Vagina (tissue), 2 donors: ENCODE results near the gene ZNF862. TPM values are rescaled to one million over a fixed set of nuclear protein-coding genes. Genes with fewer than 3 reads are reported as not detected.
"Not testable (repeated sequence)": the region's sequence is repeated elsewhere in the genome, so short reads cannot be mapped to it uniquely, and the experiment has no call there.

Experiments used
- DNase-seq, 2 donors: peaks; one replicate each; pipeline ENCODE4 v3.0.0-alpha.2; 2017; ENCODE audit errors: extremely low spot score in 2 of 2
- H3K27ac ChIP-seq: fragments of 200-600 bp; sonication (generic); one replicate; pipeline ENCODE4 v1.5.1; 2019
- H3K27me3 ChIP-seq: fragments of 200-600 bp; sonication (generic); one replicate; pipeline ENCODE4 v1.5.1; 2019
- H3K36me3 ChIP-seq, 2 donors: fragments of 200-600 bp; sonication (generic); one replicate each; pipeline ENCODE4 v1.5.1; 2017 to 2019
- H3K4me1 ChIP-seq: fragments of 200-600 bp; sonication (generic); one replicate; pipeline ENCODE4 v1.5.1; 2019
- H3K4me3 ChIP-seq, 2 donors: fragments of 200-600 bp; sonication (generic); 1 replicate in 1 of 2; 2 replicates in 1 of 2; pipeline ENCODE4 v1.5.1; 2016 to 2019
- H3K9me3 ChIP-seq: fragments of 200-600 bp; sonication (generic); one replicate; pipeline ENCODE4 v1.5.1; 2019
- CTCF ChIP-seq, 3 experiments: fragments of 450-650 bp in 2 of 3; fragments of 200-600 bp in 1 of 3; sonication (generic) in 1 of 3; IDR thresholded peaks; one replicate each; pipeline ENCODE4 v1.5.1; 2017 to 2019; ENCODE audit warnings: antibody characterized with exemption in 3 of 3, mild to moderate bottlenecking in 2 of 3, moderate library complexity in 2 of 3
- POLR2A ChIP-seq, 2 donors: fragments of 450-650 bp; IDR thresholded peaks; one replicate each; pipeline ENCODE4 v1.6.1; 2017; ENCODE audit warnings: antibody characterized with exemption in 2 of 2, mild to moderate bottlenecking in 2 of 2, moderate library complexity in 2 of 2
- POLR2AphosphoS5 ChIP-seq, 2 donors: sonication (generic); formaldehyde crosslinking; IDR thresholded peaks; one replicate each; pipeline ENCODE4 v1.9.0; 2017; ENCODE audit warnings: antibody characterized with exemption in 2 of 2, mild to moderate bottlenecking in 2 of 2, low read depth in 1 of 2; ENCODE audit not compliant: insufficient read depth in 1 of 2
- intact Hi-C: fragments of 100-400 bp; cut with DNase I; formaldehyde crosslinking; loops from one replicate; pipeline ENCODE4 v1.15.1; 2023
- small RNA-seq: library from RNA; depleted of rRNA; stranded (forward); fragments of <200 nt; gene quantifications from one replicate; pipeline ENCODE3, GENCODE V24; 2016
- total RNA-seq: library from RNA; depleted of rRNA; stranded (reverse); fragments of >200 nt; gene quantifications from one replicate; pipeline ENCODE4 v1.2.3, GENCODE V29; 2016

The ZNF862 gene
- total RNA-seq, 1 donor from 2014 or later: 21.1 TPM

GRCh38 chr7:149886018-149886415 is 47.8 kb downstream of the ZNF862 start:
- TF ChIP-seq POLR2A (IDR thresholded peaks at IDR 0.05) (no peak), POLR2AphosphoS5 (IDR thresholded peaks at IDR 0.05; ENCODE audit: insufficient read depth in 1 of 2, low read depth in 1 of 2) (no peak), CTCF (IDR thresholded peaks at IDR 0.05) (no peak)
- no peak for DNase-seq
- Histone ChIP-seq H3K27ac (no peak overlapping the region), H3K4me3 (no peak overlapping the region), H3K4me1 (no peaks in the 10 kb centered on the region), H3K9me3 (no peaks in the 10 kb centered on the region), H3K36me3 (no peaks in the 10 kb centered on the region), H3K27me3 (no peaks in the 10 kb centered on the region)
- intact Hi-C loops: no loop called here

DNA sequence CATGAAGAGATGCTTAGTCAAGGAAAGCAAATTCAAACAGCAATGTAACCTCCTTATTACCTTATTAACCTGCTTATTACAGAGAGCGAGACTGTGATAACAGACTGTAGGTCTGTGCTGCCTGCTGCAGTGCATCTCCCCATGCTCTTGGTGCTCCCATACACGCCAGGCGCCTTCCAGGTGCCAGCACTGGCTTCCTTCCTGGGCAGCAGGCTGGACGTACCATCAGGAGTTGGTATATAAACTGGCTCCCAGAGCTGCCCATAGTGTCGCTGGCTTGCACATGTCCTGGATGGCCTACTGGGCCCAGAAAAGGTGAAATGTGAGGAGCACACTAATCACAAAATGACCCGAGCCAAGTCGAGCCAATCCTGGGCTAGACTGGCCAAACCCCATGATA is 49.1 kb downstream of the ZNF862 start:
- no peaks in the 10 kb centered on the region for H3K27me3 ChIP-seq
- DNase-seq: no peak
- H3K9me3 ChIP-seq: no peaks in the 10 kb centered on the region
- no peak overlapping the region for H3K4me3 ChIP-seq
- no peaks in the 10 kb centered on the region for H3K4me1 ChIP-seq
- H3K36me3 ChIP-seq: no peaks in the 10 kb centered on the region
- TF ChIP-seq POLR2A (IDR thresholded peaks at IDR 0.05): no peak
- TF ChIP-seq POLR2AphosphoS5 (IDR thresholded peaks at IDR 0.05; ENCODE audit: insufficient read depth in 1 of 2, low read depth in 1 of 2): no peak
- TF ChIP-seq CTCF (IDR thresholded peaks at IDR 0.05): no peak
- intact Hi-C loops: no loop called here
- no peak overlapping the region for H3K27ac ChIP-seq

- intact Hi-C loops, H3K4me3 ChIP-seq, DNase-seq, H3K4me1 ChIP-seq, H3K36me3 ChIP-seq, H3K9me3 ChIP-seq, H3K27ac ChIP-seq, H3K27me3 ChIP-seq: not testable (repeated sequence)
Measured at GRCh38 chr7:149890715-149891114, 52.5 kb downstream of the ZNF862 start.

DNA sequence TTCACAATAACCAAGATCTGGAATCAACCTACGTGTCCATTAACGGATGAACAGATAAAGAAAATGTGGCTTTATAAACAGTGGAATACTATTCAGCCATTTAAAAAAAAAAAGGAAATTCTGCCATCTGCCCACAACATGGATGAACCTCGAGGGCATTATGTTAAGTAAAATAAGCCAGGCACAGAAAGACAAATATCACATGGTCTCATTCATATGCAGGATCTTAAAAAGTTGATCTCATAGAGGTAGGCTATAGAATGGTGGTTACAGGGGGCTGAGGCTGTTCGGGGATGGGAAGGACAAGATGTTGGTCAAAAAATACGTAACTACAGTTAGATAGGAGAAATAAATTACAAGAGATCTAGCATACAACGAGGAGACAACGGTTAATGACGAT is 56.8 kb downstream of the ZNF862 start:
- H3K4me1 ChIP-seq, intact Hi-C loops, H3K36me3 ChIP-seq, H3K4me3 ChIP-seq, H3K27me3 ChIP-seq, H3K27ac ChIP-seq, DNase-seq, H3K9me3 ChIP-seq: not testable (repeated sequence)

GRCh38 chr7:149907776-149908376 is 69.7 kb downstream of the ZNF862 start:
- DNase-seq, intact Hi-C loops, H3K4me3 ChIP-seq: not testable (repeated sequence)

DNA sequence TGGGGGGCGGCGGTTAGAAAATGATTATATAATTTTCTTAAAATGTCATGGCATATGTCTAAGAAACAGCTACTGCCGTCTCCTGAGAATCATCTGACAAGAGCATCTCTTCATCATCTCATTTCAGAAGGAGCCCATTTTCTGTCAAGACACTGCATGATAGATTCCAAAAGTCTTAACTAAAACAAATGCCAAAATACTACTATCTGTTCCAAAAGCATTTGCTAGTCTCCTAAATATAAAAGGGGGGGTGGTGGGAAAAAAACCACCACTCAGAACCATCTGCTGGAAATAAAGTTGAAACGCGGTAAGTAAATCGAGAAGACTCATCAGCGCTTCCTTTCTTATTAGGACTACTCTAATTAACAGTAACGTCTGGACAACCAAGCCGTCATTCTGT is 72.0 kb downstream of the ZNF862 start:
- H3K4me3 ChIP-seq, H3K4me1 ChIP-seq, H3K27me3 ChIP-seq, DNase-seq, H3K9me3 ChIP-seq, H3K36me3 ChIP-seq, intact Hi-C loops, H3K27ac ChIP-seq: not testable (repeated sequence)

More at GRCh38 chr7:149907776-149908376, 69.7 kb downstream of the ZNF862 start:
- H3K36me3 ChIP-seq, H3K9me3 ChIP-seq, H3K4me1 ChIP-seq, H3K27ac ChIP-seq, H3K27me3 ChIP-seq: not testable (repeated sequence)

GRCh38 chr7:149912126-149912525 is 74.0 kb downstream of the ZNF862 start:
- H3K27me3 ChIP-seq, H3K9me3 ChIP-seq, H3K27ac ChIP-seq, H3K4me1 ChIP-seq, H3K36me3 ChIP-seq, H3K4me3 ChIP-seq, DNase-seq, intact Hi-C loops: not testable (repeated sequence)

Small RNA genes lying within 50 kb of the gene (small RNA-seq; reads per million reads assigned to genes)
- not detected for gene AC093458.1

Other genes starting within 250 kb of the ZNF862 start
- gene ZNF467, start 64.8 kb upstream of the ZNF862 start, total RNA-seq: 13.3 TPM
- gene ATP6V0E2, start 35.6 kb downstream of the ZNF862 start, total RNA-seq: 13.3 TPM